CD14-positive monocyte (primary cell): ENCODE data around the gene ZNF439. TPM values are rescaled to one million over a fixed set of nuclear protein-coding genes. Genes with fewer than 3 reads are reported as not detected.
"Not testable (repeated sequence)": the region's sequence is repeated elsewhere in the genome, so short reads cannot be mapped to it uniquely, and the experiment has no call there.

Experiments
- DNase-seq, 3 donors: peaks; one replicate each; pipeline ENCODE4 v3.0.0-alpha.2; 2011 to 2022
- H2AFZ ChIP-seq: 2 replicates; pipeline ENCODE4 v1.6.0; 2012; ENCODE audit warnings: mild to moderate bottlenecking, low read depth, low read length, inconsistent platforms; ENCODE audit not compliant: insufficient read depth, poor library complexity, severe bottlenecking
- H3K27ac ChIP-seq, 2 donors: 1 replicate in 1 of 2; 2 replicates in 1 of 2; pipeline ENCODE4 v1.5.1; 2012 to 2013; ENCODE audit warnings: low read length in 2 of 2, control low read depth in 1 of 2, inconsistent platforms in 1 of 2, low read depth in 1 of 2, mild to moderate bottlenecking in 1 of 2
- H3K27me3 ChIP-seq, 2 donors: one replicate each; pipeline versions ENCODE4 v1.6.0 to v1.6.1; 2011 to 2013; ENCODE audit warnings: low read length in 2 of 2; ENCODE audit not compliant: control insufficient read depth in 2 of 2, insufficient read depth in 2 of 2
- H3K36me3 ChIP-seq, 2 donors: replicated peaks in 1 of 2; 1 replicate in 1 of 2; 2 replicates in 1 of 2; pipeline versions ENCODE4 v1.5.1 to v1.6.1; 2012 to 2013; ENCODE audit warnings: low read length in 2 of 2, control low read depth in 1 of 2, inconsistent platforms in 1 of 2, mild to moderate bottlenecking in 1 of 2; ENCODE audit not compliant: insufficient read depth in 2 of 2, control insufficient read depth in 1 of 2
- H3K4me1 ChIP-seq, 2 donors: 1 replicate in 1 of 2; 2 replicates in 1 of 2; pipeline versions ENCODE4 v1.5.1 to v1.6.1; 2012 to 2013; ENCODE audit warnings: low read length in 2 of 2, control low read depth in 1 of 2, inconsistent platforms in 1 of 2, mild to moderate bottlenecking in 1 of 2, moderate library complexity in 1 of 2; ENCODE audit not compliant: insufficient read depth in 2 of 2, control insufficient read depth in 1 of 2
- H3K4me2 ChIP-seq: replicated peaks from 2 replicates; pipeline ENCODE3; 2012; ENCODE audit warnings: low read length, moderate library complexity, mild to moderate bottlenecking; ENCODE audit not compliant: poor library complexity, severe bottlenecking; ENCODE audit errors: extremely low read depth
- H3K4me3 ChIP-seq, 3 experiments: fragments of 200-600 bp in 1 of 3; sonication (generic) in 1 of 3; replicated peaks in 1 of 3; 1 replicate in 2 of 3; 2 replicates in 1 of 3; pipeline ENCODE4 v1.5.1; 2011 to 2013; ENCODE audit warnings: low read length in 3 of 3, mild to moderate bottlenecking in 3 of 3, control low read depth in 2 of 3, low read depth in 2 of 3, inconsistent platforms in 1 of 3, moderate library complexity in 1 of 3
- H3K79me2 ChIP-seq: 2 replicates; pipeline ENCODE4 v1.6.0; 2012; ENCODE audit warnings: mild to moderate bottlenecking, control low read depth, inconsistent platforms, low read length, moderate library complexity; ENCODE audit not compliant: insufficient read depth
- H3K9ac ChIP-seq: 2 replicates; pipeline ENCODE4 v1.6.0; 2017; ENCODE audit warnings: low read length, mild to moderate bottlenecking; ENCODE audit not compliant: insufficient read depth, poor library complexity, severe bottlenecking
- H3K9me3 ChIP-seq, 2 donors: replicated peaks in 1 of 2; 1 replicate in 1 of 2; 2 replicates in 1 of 2; pipeline versions ENCODE4 v1.5.1 to v1.6.1; 2012 to 2013; ENCODE audit warnings: low read length in 2 of 2, control low read depth in 1 of 2; ENCODE audit not compliant: control insufficient read depth in 1 of 2, insufficient read depth in 1 of 2
- H4K20me1 ChIP-seq: 2 replicates; pipeline ENCODE4 v1.6.0; 2012; ENCODE audit warnings: mild to moderate bottlenecking, low read length, control low read depth, moderate library complexity; ENCODE audit not compliant: insufficient read depth
- H3K27ac Mint-ChIP-seq, 7 donors: one replicate each; pipeline ENCODE4 v1.8.0; 2020; ENCODE audit warnings: mild to moderate bottlenecking in 7 of 7, mixed read lengths in 7 of 7, moderate library complexity in 6 of 7, inconsistent platforms in 2 of 7
- H3K27me3 Mint-ChIP-seq, 3 donors: one replicate each; pipeline ENCODE4 v1.8.0; 2021 to 2022; ENCODE audit warnings: low read depth in 3 of 3, mild to moderate bottlenecking in 3 of 3, mixed read lengths in 3 of 3, moderate library complexity in 3 of 3, inconsistent platforms in 1 of 3
- H3K36me3 Mint-ChIP-seq, 2 donors: one replicate each; pipeline ENCODE4 v1.8.0; 2020; ENCODE audit warnings: mixed read lengths in 2 of 2, inconsistent platforms in 1 of 2, mild to moderate bottlenecking in 1 of 2
- H3K4me1 Mint-ChIP-seq: one replicate; pipeline ENCODE4 v1.8.0; 2020; ENCODE audit warnings: mild to moderate bottlenecking, mixed read lengths
- H3K4me3 Mint-ChIP-seq, 2 donors: one replicate each; pipeline ENCODE4 v1.8.0; 2020; ENCODE audit warnings: mild to moderate bottlenecking in 2 of 2, mixed read lengths in 2 of 2, moderate library complexity in 1 of 2
- H3K9me3 Mint-ChIP-seq, 7 donors: one replicate each; pipeline ENCODE4 v1.8.0; 2020 to 2022; ENCODE audit warnings: mixed read lengths in 7 of 7, mild to moderate bottlenecking in 6 of 7, moderate library complexity in 6 of 7, inconsistent platforms in 2 of 7
- WGBS: methylation state at CpG from one replicate; pipeline ENCODE4 v1.1.5; 2013; ENCODE audit warnings: missing lambda C conversion rate; ENCODE audit not compliant: insufficient coverage; 5-methylcytosine and 5-hydroxymethylcytosine counted together
- intact Hi-C, 2 donors: fragments of 100-400 bp; cut with micrococcal nuclease; formaldehyde crosslinking; loops; one replicate each; pipeline versions ENCODE4 v1.15.0 to v1.15.1; 2023
- polyA plus RNA-seq, 3 donors: library from polyadenylated mRNA; depleted of rRNA in 1 of 3; unstranded in 2 of 3; stranded (reverse) in 1 of 3; fragments of 300-500 nt in 2 of 3; fragments of >200 nt in 1 of 3; fragmentation: Illumina TruSeq in 2 of 3; gene quantifications; 1 replicate in 2 of 3; 2 replicates in 1 of 3; pipeline ENCODE4 v1.2.3, GENCODE V29; 2012 to 2021

The ZNF439 gene
- polyA plus RNA-seq, 3 donors, result 0.31 to 2.1 (median 0.82) TPM

DNA sequence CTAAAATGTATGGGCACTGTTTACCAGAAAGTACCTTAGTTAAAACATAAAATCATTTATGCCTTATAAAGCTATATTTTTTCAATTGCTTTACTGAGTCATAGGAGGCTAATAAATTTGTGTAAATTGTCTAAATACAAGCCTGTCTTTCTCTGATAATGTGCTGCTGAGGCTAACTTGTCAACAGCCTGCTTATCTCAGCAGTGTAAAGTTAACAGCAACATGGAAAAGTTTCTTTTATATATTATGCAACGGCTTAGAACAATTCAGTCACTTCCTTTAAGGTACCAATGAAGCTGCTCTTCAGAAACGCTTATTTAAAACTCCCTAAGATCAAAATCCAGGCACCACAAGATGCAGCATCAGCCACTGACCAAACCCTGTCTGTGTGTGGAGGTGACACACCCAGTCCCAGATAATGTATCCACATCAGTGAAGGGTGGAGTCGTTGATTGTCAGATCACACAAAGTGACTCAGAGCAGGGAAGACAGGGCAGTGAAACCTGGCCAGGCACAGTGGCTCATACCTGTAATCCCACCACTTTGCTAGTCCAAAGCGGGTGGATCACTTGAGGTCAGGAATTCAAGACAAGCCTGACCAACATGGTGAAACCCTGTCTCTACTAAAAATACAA, 66.0 kb downstream of the ZNF439 start:
- H2AFZ ChIP-seq, H3K27ac ChIP-seq, H3K4me3 Mint-ChIP-seq, H3K4me1 Mint-ChIP-seq, H3K36me3 Mint-ChIP-seq, H3K9ac ChIP-seq, H3K4me2 ChIP-seq, H3K4me1 ChIP-seq, H3K4me3 ChIP-seq, H4K20me1 ChIP-seq, intact Hi-C loops, DNase-seq, H3K27me3 ChIP-seq, H3K27ac Mint-ChIP-seq, H3K79me2 ChIP-seq, H3K27me3 Mint-ChIP-seq: not testable (repeated sequence)
- peaks cover 36 to 56% of the 10 kb centered on the region in 2 donors for H3K9me3 ChIP-seq
- H3K36me3 ChIP-seq, result peaks cover 0 to 11% of the 10 kb centered on the region in 2 donors
- H3K9me3 Mint-ChIP-seq, result peaks cover 23 to 77% (median 60%) of the 10 kb centered on the region in 7 donors
- 100% methylated on average over 2 of the region's 4 CpGs for WGBS

Other genes starting within 250 kb of the ZNF439 start
- gene ZNF823, start 109.8 kb upstream of the ZNF439 start, polyA plus RNA-seq, result under 1 TPM; 0.48 to 0.85 (median 0.67) TPM
- 1 to 10 TPM in 1 of 3 donors, under 1 TPM in 2; 0.48 to 1.0 (median 0.95) TPM for gene ZNF441, start 81.7 kb upstream of the ZNF439 start, polyA plus RNA-seq
- under 1 TPM in 2 of 3 donors, not detected in 1; 0.27 to 0.92 TPM for gene ZNF491, start 50.2 kb upstream of the ZNF439 start, polyA plus RNA-seq
- gene ZNF440, start 34.5 kb upstream of the ZNF439 start, polyA plus RNA-seq, result 1 to 10 TPM; 2.4 to 4.1 (median 3.4) TPM
- gene ZNF69, start 39.1 kb downstream of the ZNF439 start, polyA plus RNA-seq, result 1 to 10 TPM in 2 of 3 donors, under 1 TPM in 1; 0.98 to 1.7 (median 1.1) TPM
- gene ZNF700, start 76.4 kb downstream of the ZNF439 start, polyA plus RNA-seq, result 10 to 100 TPM in 1 of 3 donors, 1 to 10 TPM in 2; 1.1 to 18.3 (median 1.2) TPM
- 1 to 10 TPM; 1.3 to 2.6 (median 1.7) TPM for gene ZNF763, start 116.3 kb downstream of the ZNF439 start, polyA plus RNA-seq
- 1 to 10 TPM in 1 of 3 donors, under 1 TPM in 2; 0.50 to 1.1 (median 0.76) TPM for gene ZNF433, start 187.0 kb downstream of the ZNF439 start, polyA plus RNA-seq
- gene ZNF878, start 204.2 kb downstream of the ZNF439 start, polyA plus RNA-seq, result not detected
- gene ZNF844, start 216.0 kb downstream of the ZNF439 start, polyA plus RNA-seq, result 1 to 10 TPM; 1.9 to 2.2 (median 2.0) TPM